Suprapubic skin (tissue), 4 donors: ENCODE data around the gene FOXO6. TPM values are rescaled to one million over a fixed set of nuclear protein-coding genes. Genes with fewer than 3 reads are reported as not detected.

Experiments
- DNase-seq, 2 donors: peaks; one replicate each; pipeline ENCODE4 v3.0.0-alpha.2; 2019; ENCODE audit warnings: low spot score in 2 of 2
- H3K27ac ChIP-seq: fragments of 200-600 bp; sonication (generic); one replicate; pipeline ENCODE4 v1.5.1; 2019
- H3K27me3 ChIP-seq: fragments of 200-600 bp; sonication (generic); one replicate; pipeline ENCODE4 v1.5.1; 2019
- H3K36me3 ChIP-seq: fragments of 200-600 bp; sonication (generic); one replicate; pipeline ENCODE4 v1.5.1; 2019
- H3K4me1 ChIP-seq: fragments of 200-600 bp; sonication (generic); one replicate; pipeline ENCODE4 v1.5.1; 2019
- H3K4me3 ChIP-seq: fragments of 200-600 bp; sonication (generic); one replicate; pipeline ENCODE4 v1.5.1; 2019; ENCODE audit warnings: mild to moderate bottlenecking
- H3K9me3 ChIP-seq: fragments of 200-600 bp; sonication (generic); one replicate; pipeline ENCODE4 v1.5.1; 2019
- EP300 ChIP-seq: sonication (generic); formaldehyde crosslinking; IDR thresholded peaks from one replicate; pipeline ENCODE4 v1.6.1; 2017; ENCODE audit warnings: antibody characterized with exemption
- POLR2A ChIP-seq, 2 donors: fragments of 450-650 bp; IDR thresholded peaks; one replicate each; pipeline ENCODE4 v1.6.1; 2017; ENCODE audit warnings: antibody characterized with exemption in 2 of 2, mild to moderate bottlenecking in 2 of 2, moderate library complexity in 2 of 2
- POLR2AphosphoS5 ChIP-seq, 3 donors: sonication (generic); formaldehyde crosslinking; IDR thresholded peaks; one replicate each; pipeline ENCODE4 v1.6.1; 2017; ENCODE audit warnings: antibody characterized with exemption in 3 of 3
- WGBS: methylation state at CpG from one replicate; pipeline ENCODE4 v1.1.5; 2018; 5-methylcytosine and 5-hydroxymethylcytosine counted together
- total RNA-seq, 4 donors: library from RNA; depleted of rRNA; stranded (reverse); fragments of >200 nt; gene quantifications; one replicate each; pipeline ENCODE4 v1.1.0, GENCODE V29; 2016
- TF ChIP-seq, protein P1 (sequence below), 2 donors: fragments of 200-600 bp in 1 of 2; fragments of 450-650 bp in 1 of 2; sonication (generic) in 1 of 2; IDR thresholded peaks; one replicate each; pipeline ENCODE4 v1.5.1; 2016 to 2019; ENCODE audit warnings: antibody characterized with exemption in 2 of 2, mild to moderate bottlenecking in 1 of 2, moderate library complexity in 1 of 2

Gene FOXO6
- total RNA-seq, 4 donors from 2014 or later, result 1.4 to 2.8 (median 1.6) TPM

- H3K9me3 ChIP-seq, result no peaks in the 10 kb centered on the region
These were observed 25.0 kb downstream of the FOXO6 start for GRCh38 chr1:41386196-41386663.

DNA sequence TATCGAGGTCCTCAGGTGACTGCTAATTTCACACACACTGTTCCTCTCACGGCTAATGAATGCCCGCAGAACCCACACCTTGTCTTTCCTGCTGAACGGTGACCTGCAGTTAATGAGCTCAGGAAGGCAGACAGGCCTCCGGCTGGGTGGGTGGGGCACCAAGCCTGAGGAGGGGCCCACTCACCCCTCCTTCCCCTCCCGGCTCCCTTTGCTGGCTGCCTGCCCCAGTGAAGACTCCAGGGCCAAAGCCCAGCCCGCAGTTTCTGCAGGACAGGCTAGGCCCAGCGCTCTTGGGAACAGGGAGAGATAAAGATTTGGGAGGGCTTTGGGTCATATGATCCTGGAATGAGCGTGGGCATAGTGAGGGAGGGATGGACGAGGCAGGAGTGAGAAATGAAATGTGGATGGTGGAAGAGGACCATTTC, 26.4 kb downstream of the FOXO6 start:
- 19% methylated on average over 8 of the region's 10 CpGs for WGBS
- H3K4me3 ChIP-seq, result no peak overlapping the region
- H3K36me3 ChIP-seq, result no peaks in the 10 kb centered on the region
- TF ChIP-seq EP300 (no peak), POLR2AphosphoS5 (IDR thresholded peaks at IDR 0.05) (no peak), POLR2A (IDR thresholded peaks at IDR 0.05) (no peak)
- TF ChIP-seq, protein P1, sequence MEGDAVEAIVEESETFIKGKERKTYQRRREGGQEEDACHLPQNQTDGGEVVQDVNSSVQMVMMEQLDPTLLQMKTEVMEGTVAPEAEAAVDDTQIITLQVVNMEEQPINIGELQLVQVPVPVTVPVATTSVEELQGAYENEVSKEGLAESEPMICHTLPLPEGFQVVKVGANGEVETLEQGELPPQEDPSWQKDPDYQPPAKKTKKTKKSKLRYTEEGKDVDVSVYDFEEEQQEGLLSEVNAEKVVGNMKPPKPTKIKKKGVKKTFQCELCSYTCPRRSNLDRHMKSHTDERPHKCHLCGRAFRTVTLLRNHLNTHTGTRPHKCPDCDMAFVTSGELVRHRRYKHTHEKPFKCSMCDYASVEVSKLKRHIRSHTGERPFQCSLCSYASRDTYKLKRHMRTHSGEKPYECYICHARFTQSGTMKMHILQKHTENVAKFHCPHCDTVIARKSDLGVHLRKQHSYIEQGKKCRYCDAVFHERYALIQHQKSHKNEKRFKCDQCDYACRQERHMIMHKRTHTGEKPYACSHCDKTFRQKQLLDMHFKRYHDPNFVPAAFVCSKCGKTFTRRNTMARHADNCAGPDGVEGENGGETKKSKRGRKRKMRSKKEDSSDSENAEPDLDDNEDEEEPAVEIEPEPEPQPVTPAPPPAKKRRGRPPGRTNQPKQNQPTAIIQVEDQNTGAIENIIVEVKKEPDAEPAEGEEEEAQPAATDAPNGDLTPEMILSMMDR (IDR thresholded peaks at IDR 0.05), result no peak
- no peaks in the 10 kb centered on the region for H3K9me3 ChIP-seq
- H3K27ac ChIP-seq, result no peak overlapping the region
- peak; percentile 83 to 88 for DNase-seq
- no peaks in the 10 kb centered on the region for H3K27me3 ChIP-seq
- peaks cover 71% of the 10 kb centered on the region for H3K4me1 ChIP-seq

More at GRCh38 chr1:41386196-41386663, 25.0 kb downstream of the FOXO6 start:
- Histone ChIP-seq H3K27ac (no peak overlapping the region), H3K4me3 (no peak overlapping the region), H3K4me1 (peaks cover 67% of the 10 kb centered on the region), H3K36me3 (no peaks in the 10 kb centered on the region), H3K27me3 (no peaks in the 10 kb centered on the region)
- no peak for TF ChIP-seq EP300
- TF ChIP-seq POLR2A (IDR thresholded peaks at IDR 0.05), result no peak
- TF ChIP-seq POLR2AphosphoS5 (IDR thresholded peaks at IDR 0.05), result no peak
- TF ChIP-seq, protein P1 (IDR thresholded peaks at IDR 0.05), result no peak
- WGBS, result 37% methylated on average over 6 of the region's 7 CpGs
- DNase-seq, result no peak

- H3K36me3 ChIP-seq, result no peaks in the 10 kb centered on the region
- 54% methylated on average over 6 of the region's 6 CpGs for WGBS
- no peak overlapping the region for H3K4me3 ChIP-seq
- TF ChIP-seq POLR2A (IDR thresholded peaks at IDR 0.05) (no peak), POLR2AphosphoS5 (IDR thresholded peaks at IDR 0.05) (no peak), EP300 (no peak)
- TF ChIP-seq, protein P1 (IDR thresholded peaks at IDR 0.05), result no peak
- H3K9me3 ChIP-seq, result no peaks in the 10 kb centered on the region
- no peak for DNase-seq
- peaks cover 71% of the 10 kb centered on the region for H3K4me1 ChIP-seq
- H3K27ac ChIP-seq, result no peak overlapping the region
- no peaks in the 10 kb centered on the region for H3K27me3 ChIP-seq
These were observed 27.3 kb downstream of the FOXO6 start for GRCh38 chr1:41388510-41388909.

DNA sequence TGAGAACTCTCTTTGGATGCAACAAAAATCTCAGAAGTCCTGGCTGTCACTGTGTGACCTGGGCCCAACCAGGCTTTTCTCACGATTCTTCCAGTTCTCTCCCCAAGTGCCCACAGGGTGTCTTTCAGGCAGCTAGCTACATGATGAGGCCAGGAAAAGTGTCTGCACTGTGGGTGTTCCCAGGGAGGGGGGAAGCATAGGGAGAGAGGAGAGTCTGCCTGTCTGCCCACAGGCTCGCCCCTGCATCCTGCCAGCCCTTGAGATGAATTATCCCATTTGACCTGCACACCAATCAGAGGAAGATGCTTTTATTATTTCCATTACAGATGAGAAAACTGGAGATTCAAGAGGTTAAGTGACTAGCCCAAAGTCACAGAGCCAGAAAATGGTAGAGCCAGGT, 27.8 kb downstream of the FOXO6 start:
- H3K4me1 ChIP-seq, result peaks cover 72% of the 10 kb centered on the region
- 65% methylated on average over 2 of the region's 2 CpGs for WGBS

DNA sequence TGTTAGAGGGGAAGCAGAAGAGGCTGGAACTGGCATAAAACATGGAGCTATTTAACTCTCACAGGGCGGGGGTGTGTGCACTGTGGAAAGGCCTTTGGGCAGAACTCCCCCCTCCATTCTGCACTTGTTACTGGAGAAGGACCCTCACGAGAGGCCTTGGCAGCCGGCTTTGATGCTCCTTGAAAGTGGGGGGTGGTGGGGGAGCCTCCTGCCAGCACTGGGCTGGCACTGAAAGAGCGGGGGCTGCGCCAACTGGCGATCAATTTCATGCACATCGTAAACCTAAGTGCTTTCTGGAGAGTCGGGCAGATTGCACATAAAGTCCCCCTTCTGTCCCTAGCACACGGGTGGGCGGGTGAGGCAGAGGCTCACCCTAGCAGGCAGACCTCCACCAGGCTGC, 28.9 kb downstream of the FOXO6 start:
- WGBS, result 84% methylated on average over 3 of the region's 10 CpGs
- TF ChIP-seq POLR2A (IDR thresholded peaks at IDR 0.05) (no peak), EP300 (no peak), POLR2AphosphoS5 (IDR thresholded peaks at IDR 0.05) (no peak)
- TF ChIP-seq, protein P1 (IDR thresholded peaks at IDR 0.05), result no peak
- no peak for DNase-seq
- Histone ChIP-seq H3K27ac (no peak overlapping the region), H3K4me1 (peaks cover 77% of the 10 kb centered on the region), H3K36me3 (no peaks in the 10 kb centered on the region), H3K9me3 (no peaks in the 10 kb centered on the region), H3K4me3 (no peak overlapping the region), H3K27me3 (no peaks in the 10 kb centered on the region)

More for the DNA sequence above, 27.8 kb downstream of the FOXO6 start:
- no peak for TF ChIP-seq POLR2A (IDR thresholded peaks at IDR 0.05)
- no peak for TF ChIP-seq EP300
- no peak for TF ChIP-seq POLR2AphosphoS5 (IDR thresholded peaks at IDR 0.05)
- TF ChIP-seq, protein P1 (IDR thresholded peaks at IDR 0.05), result no peak
- no peak overlapping the region for H3K4me3 ChIP-seq
- no peaks in the 10 kb centered on the region for H3K27me3 ChIP-seq
- no peaks in the 10 kb centered on the region for H3K9me3 ChIP-seq
- no peak overlapping the region for H3K27ac ChIP-seq
- DNase-seq, result no peak
- H3K36me3 ChIP-seq, result no peaks in the 10 kb centered on the region
